HEK293 (cell line): ENCODE results near the gene SH3BGRL3.
"Not testable (repeated sequence)": the region's sequence is repeated elsewhere in the genome, so short reads cannot be mapped to it uniquely, and the experiment has no call there.

Source experiments
- CTCF ChIA-PET: fragments of 350-600 bp; formaldehyde crosslinking; extraction: SDS; loops from one replicate; lab custom pipeline; 2021; ENCODE audit warnings: antibody characterized with exemption; lab: Yijun Ruan, JAX
- POLR2A ChIA-PET: fragments of 300-600 bp; formaldehyde crosslinking; extraction: SDS; loops from one replicate; lab custom pipeline; 2020; ENCODE audit warnings: antibody characterized with exemption, inconsistent platforms; lab: Yijun Ruan, JAX
- H3K27ac ChIP-seq: fragments of 200-500 bp; sonication (Bioruptor generic); 2 replicates; pipeline ENCODE4 v1.5.1; 2014; ENCODE audit warnings: low read depth, low read length, control low read depth, inconsistent platforms; ENCODE audit errors: extremely low read depth
- H3K36me3 ChIP-seq, 2 experiments: fragments of 200-500 bp in 1 of 2; sonication (Bioruptor generic) in 1 of 2; 1 replicate in 1 of 2; 2 replicates in 1 of 2; pipeline ENCODE4 v1.5.1; 2014 to 2017; ENCODE audit warnings: inconsistent platforms in 2 of 2, low read length in 2 of 2; ENCODE audit not compliant: control insufficient read depth in 2 of 2, insufficient read depth in 1 of 2
- H3K4me1 ChIP-seq: fragments of 200-500 bp; sonication (Bioruptor generic); 2 replicates; pipeline ENCODE4 v1.5.1; 2014; ENCODE audit warnings: mild to moderate bottlenecking, low read length, inconsistent platforms; ENCODE audit not compliant: control insufficient read depth, insufficient read depth
- H3K4me3 ChIP-seq: 2 replicates; pipeline ENCODE4 v1.5.1; 2011; ENCODE audit warnings: low read depth, mild to moderate bottlenecking, control low read depth, low read length, moderate library complexity
- H3K9me3 ChIP-seq: fragments of 200-500 bp; sonication (Bioruptor generic); 2 replicates; pipeline ENCODE4 v1.5.1; 2014; ENCODE audit warnings: low read depth, low read length, inconsistent platforms; ENCODE audit not compliant: control insufficient read depth, insufficient read depth
- KLF1 ChIP-seq: fragments of 450-650 bp; formaldehyde crosslinking; IDR thresholded peaks from 2 replicates; pipeline ENCODE4 v1.5.1; 2016; ENCODE audit warnings: missing biosample characterization, missing genetic modification characterization
- OSR2 ChIP-seq: fragments of 450-650 bp; formaldehyde crosslinking; IDR thresholded peaks from 2 replicates; pipeline ENCODE4 v1.5.1; 2016; ENCODE audit warnings: missing biosample characterization, missing genetic modification characterization
- PRDM10 ChIP-seq: fragments of 450-650 bp; formaldehyde crosslinking; IDR thresholded peaks from 2 replicates; pipeline ENCODE4 v1.5.1; 2016; ENCODE audit warnings: missing biosample characterization, missing genetic modification characterization
- ZBTB7A ChIP-seq: fragments of 450-650 bp; formaldehyde crosslinking; IDR thresholded peaks from 2 replicates; pipeline ENCODE4 v1.5.1; 2016; ENCODE audit warnings: low read depth, missing biosample characterization, missing genetic modification characterization
- ZNF23 ChIP-seq: fragments of 450-650 bp; formaldehyde crosslinking; IDR thresholded peaks from 2 replicates; pipeline ENCODE4 v1.5.1; 2016; ENCODE audit warnings: missing biosample characterization, missing genetic modification characterization, borderline replicate concordance
- ZNF311 ChIP-seq: fragments of 450-650 bp; formaldehyde crosslinking; IDR thresholded peaks from 2 replicates; pipeline ENCODE4 v1.5.1; 2017; ENCODE audit warnings: missing biosample characterization, missing genetic modification characterization, borderline replicate concordance
- ZNF449 ChIP-seq: fragments of 450-650 bp; formaldehyde crosslinking; IDR thresholded peaks from 2 replicates; pipeline ENCODE4 v1.5.1; 2017; ENCODE audit warnings: missing biosample characterization, mild to moderate bottlenecking, missing genetic modification characterization, moderate library complexity
- ZNF544 ChIP-seq: fragments of 450-650 bp; formaldehyde crosslinking; IDR thresholded peaks from 2 replicates; pipeline ENCODE4 v1.5.0; 2017; ENCODE audit warnings: missing biosample characterization, missing genetic modification characterization
- ZNF549 ChIP-seq: fragments of 450-650 bp; IDR thresholded peaks from 2 replicates; pipeline ENCODE4 v1.5.1; 2018; ENCODE audit warnings: missing biosample characterization, missing genetic modification characterization, mild to moderate bottlenecking, inconsistent platforms, moderate library complexity
- ZNF600 ChIP-seq: fragments of 450-650 bp; formaldehyde crosslinking; IDR thresholded peaks from 2 replicates; pipeline ENCODE4 v1.5.1; 2016; ENCODE audit warnings: missing biosample characterization, missing genetic modification characterization
- ZNF768 ChIP-seq: fragments of 450-650 bp; formaldehyde crosslinking; IDR thresholded peaks from 2 replicates; pipeline ENCODE4 v1.5.1; 2018; ENCODE audit warnings: missing biosample characterization, mild to moderate bottlenecking, missing genetic modification characterization
- ZSCAN16 ChIP-seq: fragments of 450-650 bp; formaldehyde crosslinking; IDR thresholded peaks from 2 replicates; pipeline ENCODE4 v1.5.1; 2016; ENCODE audit warnings: missing biosample characterization, missing genetic modification characterization
- TF ChIP-seq, protein P1 (sequence below): fragments of 450-650 bp; formaldehyde crosslinking; IDR thresholded peaks from 2 replicates; pipeline ENCODE4 v1.5.1; 2016; ENCODE audit warnings: missing biosample characterization, missing genetic modification characterization

Gene SH3BGRL3

DNA sequence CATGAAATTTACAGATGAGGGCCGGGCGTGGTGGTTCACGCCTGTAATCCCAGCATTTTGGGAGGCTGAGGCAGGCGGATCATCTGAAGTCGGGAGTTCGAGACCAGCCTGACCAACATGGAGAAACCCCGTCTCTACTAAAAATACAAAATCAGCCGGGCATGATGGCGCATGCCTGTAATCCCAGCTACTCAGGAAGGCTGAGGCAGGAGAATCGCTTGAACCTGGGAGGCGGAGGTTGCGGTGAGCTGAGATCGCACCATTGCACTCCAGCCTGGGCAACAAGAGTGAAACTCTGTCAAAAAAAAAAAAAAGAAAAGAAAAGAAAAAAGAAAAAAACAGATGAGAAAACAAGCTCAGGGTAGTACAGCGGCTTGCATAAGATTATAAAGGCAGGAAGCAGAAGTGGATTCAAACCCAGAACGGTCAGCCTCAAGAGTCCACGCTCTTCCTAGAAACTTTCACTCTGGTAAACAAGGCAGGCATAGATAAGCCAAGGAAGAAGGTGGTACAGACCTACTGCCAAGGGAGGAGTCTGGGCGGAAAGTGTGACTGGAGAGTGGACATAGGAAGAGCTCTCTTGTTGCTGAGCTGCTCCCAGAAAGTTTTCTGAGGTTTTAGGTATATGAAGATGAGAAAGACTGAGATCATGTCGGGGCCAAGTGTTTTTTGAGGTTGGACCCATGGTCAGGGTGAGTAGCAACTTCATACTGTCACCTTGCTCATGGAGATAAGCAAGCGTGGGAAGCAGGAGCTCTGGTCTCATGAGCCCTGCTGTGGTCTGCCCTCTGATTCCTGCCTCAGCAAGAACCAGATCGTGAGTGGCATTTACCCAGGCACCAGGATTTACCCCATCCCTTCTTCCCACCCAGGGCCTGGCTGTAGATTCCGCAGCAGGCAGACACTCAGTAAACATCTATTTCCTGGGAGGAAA is 28.3 kb downstream of the SH3BGRL3 start:
- H3K4me1 ChIP-seq, H3K4me3 ChIP-seq, H3K36me3 ChIP-seq, H3K27ac ChIP-seq, H3K9me3 ChIP-seq: not testable (repeated sequence)
- CTCF ChIA-PET = interaction anchor here (0.6 to 6.7 kb wide), 11 partner anchors 12 to 557 kb away, joined by 3 to 39 read pairs (median 4); partner anchors contain the start of gene PAQR7
- POLR2A ChIA-PET = interaction anchor here (0.9 to 1.4 kb wide), 2 partner anchors 14 to 164 kb away, joined by 3 read pairs; partner anchors contain the start of gene HMGN2
- TF ChIP-seq PRDM10 (tag by site-specific recombination) = 0 out of 2 replicates have a peak, but pooled peaks have one; percentile 22
- 0 out of 2 replicates have a peak, but pooled peaks have one; percentile 13 for TF ChIP-seq ZNF600 (tag by site-specific recombination)

- no peaks in the 10 kb centered on the region for H3K9me3 ChIP-seq
- H3K36me3 ChIP-seq = no peaks in the 10 kb centered on the region
- POLR2A ChIA-PET = interaction anchor here (0.6 to 1.1 kb wide), 2 partner anchors 25 to 65 kb away, joined by 3 to 5 read pairs; no protein-coding TSS in a partner anchor
- H3K4me1 ChIP-seq = no peaks in the 10 kb centered on the region
- no peak overlapping the region for H3K4me3 ChIP-seq
- no peak for TF ChIP-seq KLF1
- no peak for TF ChIP-seq ZBTB7A
- TF ChIP-seq ZNF549 (tag by site-specific recombination) = no peak
- H3K27ac ChIP-seq = no peak overlapping the region
- CTCF ChIA-PET = interaction anchor here (0.7 to 11.1 kb wide), 6 partner anchors 27 to 155 kb away, joined by 3 to 203 read pairs (median 3); partner anchors contain the start of gene SH3BGRL3
Observed at GRCh38 chr1:26314501-26314900, 34.6 kb downstream of the SH3BGRL3 start.

GRCh38 chr1:26315874-26316850 is 36.3 kb downstream of the SH3BGRL3 start:
- Histone ChIP-seq H3K27ac (no peak overlapping the region), H3K36me3 (no peaks in the 10 kb centered on the region), H3K4me3 (no peak overlapping the region), H3K4me1 (no peaks in the 10 kb centered on the region), H3K9me3 (no peaks in the 10 kb centered on the region)
- POLR2A ChIA-PET = interaction anchor here (0.7 to 0.9 kb wide), 2 partner anchors 16 to 189 kb away, joined by 4 to 5 read pairs; no protein-coding TSS in a partner anchor
- CTCF ChIA-PET = interaction anchor here (0.6 to 11.1 kb wide), 5 partner anchors 28 to 574 kb away, joined by 3 to 203 read pairs (median 3); partner anchors contain the start of gene GPN2
- TF ChIP-seq, protein P1, sequence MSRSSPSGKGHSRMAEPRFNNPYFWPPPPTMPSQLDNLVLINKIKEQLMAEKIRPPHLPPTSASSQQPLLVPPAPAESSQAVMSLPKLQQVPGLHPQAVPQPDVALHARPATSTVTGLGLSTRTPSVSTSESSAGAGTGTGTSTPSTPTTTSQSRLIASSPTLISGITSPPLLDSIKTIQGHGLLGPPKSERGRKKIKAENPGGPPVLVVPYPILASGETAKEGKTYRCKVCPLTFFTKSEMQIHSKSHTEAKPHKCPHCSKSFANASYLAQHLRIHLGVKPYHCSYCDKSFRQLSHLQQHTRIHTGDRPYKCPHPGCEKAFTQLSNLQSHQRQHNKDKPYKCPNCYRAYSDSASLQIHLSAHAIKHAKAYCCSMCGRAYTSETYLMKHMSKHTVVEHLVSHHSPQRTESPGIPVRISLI (tag by site-specific recombination) = peak; percentile 80
- TF ChIP-seq ZSCAN16 (tag by site-specific recombination) = no peak

DNA sequence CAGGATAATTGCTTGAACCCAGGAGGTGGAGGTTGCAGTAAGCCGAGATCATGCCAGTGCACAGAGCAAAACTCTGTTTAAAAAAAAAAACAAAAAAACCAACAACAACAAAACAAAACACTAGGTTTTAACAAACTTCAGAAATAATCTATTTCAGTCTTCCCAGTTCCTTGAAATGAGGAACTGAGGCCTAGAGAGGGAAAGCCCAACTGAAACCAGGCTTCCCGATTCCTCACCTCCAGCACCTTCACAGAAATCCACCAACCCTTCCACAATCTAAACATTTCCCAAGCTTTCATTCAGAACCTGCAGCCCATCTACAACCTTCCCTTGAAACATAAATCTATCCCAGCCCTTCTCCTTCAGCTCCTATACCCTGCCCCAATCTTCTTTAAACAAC is 37.3 kb downstream of the SH3BGRL3 start:
- Histone ChIP-seq H3K36me3 (peaks cover 0 to 4% of the 10 kb centered on the region in 2 experiments; a peak in 1 of 3 replicates), H3K4me1 (no peaks in the 10 kb centered on the region), H3K9me3 (no peaks in the 10 kb centered on the region), H3K27ac (no peak overlapping the region), H3K4me3 (no peak overlapping the region)
- POLR2A ChIA-PET = interaction anchor here (1.2 to 1.7 kb wide), 2 partner anchors 33 to 38 kb away, joined by 3 to 4 read pairs; partner anchors contain the start of gene SH3BGRL3
- no peak for TF ChIP-seq ZNF544 (tag by site-specific recombination)
- no peak for TF ChIP-seq ZNF768 (tag by site-specific recombination)
- TF ChIP-seq ZNF23 (tag by site-specific recombination) = no peak
- no peak for TF ChIP-seq ZNF311 (tag by site-specific recombination)
- TF ChIP-seq ZNF449 (tag by site-specific recombination) = no peak
- TF ChIP-seq OSR2 = no peak
- CTCF ChIA-PET = interaction anchor here (0.6 to 11.1 kb wide), 8 partner anchors 11 to 127 kb away, joined by 3 to 203 read pairs (median 4); partner anchors contain the start of gene CATSPER4
